ENCODE results near the gene SETD5. TPM values are rescaled to one million over a fixed set of nuclear protein-coding genes. Genes with fewer than 3 reads are reported as not detected.

Gene SETD5
- total and polyA plus RNA-seq, 2 of the 4 experiments (the other 2 are of a cell fraction), result 42.7 to 62.9 TPM

DNA sequence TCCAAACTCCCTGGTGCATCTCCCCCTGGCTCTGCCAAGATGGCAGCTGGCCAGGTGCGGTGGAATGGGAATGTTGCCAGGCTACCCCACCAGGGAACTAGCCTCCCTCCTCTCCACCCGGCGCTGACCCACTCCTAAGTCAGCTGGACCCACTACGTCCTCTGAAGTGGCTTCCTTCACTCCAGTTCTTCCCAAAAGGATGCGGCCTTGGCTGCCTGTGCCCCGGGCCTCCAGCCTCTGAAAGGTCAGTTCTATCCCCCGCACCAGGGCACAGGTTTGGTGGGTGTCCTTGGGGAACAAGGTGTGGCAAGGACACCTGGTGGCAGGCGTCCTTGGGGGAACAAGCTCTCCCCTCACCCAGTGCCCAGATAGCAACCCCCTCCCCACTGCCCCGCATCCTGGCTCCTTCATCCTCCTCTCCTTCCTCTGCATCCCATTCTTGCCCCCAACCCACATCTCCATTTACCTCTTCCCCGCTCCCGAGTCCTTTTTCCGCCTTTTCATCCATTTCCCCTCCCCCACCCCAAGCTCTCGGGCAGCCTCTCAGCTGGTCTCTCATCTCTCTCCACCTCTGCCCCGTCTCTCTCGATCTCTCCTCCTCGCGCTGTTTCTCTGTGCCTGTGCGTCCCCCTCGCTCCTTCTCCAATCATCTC, 102.2 kb downstream of the SETD5 start:
- POLR2A ChIA-PET (ENCODE audit: unreplicated experiment), result no interaction called here
- in situ Hi-C loops (cut with MboI; ENCODE audit: low sequenced_read_pairs), result no loop called here
- H2AK9ac ChIP-seq (replicated peaks; ENCODE audit: low read depth, low read length, poor library complexity), result no peak overlapping the region
- intact Hi-C loops (cut with micrococcal nuclease), result no loop called here
- H3K56ac ChIP-seq (ENCODE audit: extremely low read depth, insufficient read depth, low read length), result no peak overlapping the region
- H3K9me1 ChIP-seq (ENCODE audit: insufficient read depth, low read length), result peaks cover 6% of the 10 kb centered on the region; the same call in 1 of the 2 replicates
- no peak overlapping the region for H4K91ac ChIP-seq (ENCODE audit: insufficient read depth, low read depth, low read length)
- CTCF ChIA-PET, result interaction anchor here (0.6 kb wide), 1 partner anchor 100 kb away, joined by 4 read pairs; no protein-coding TSS in a partner anchor
- H3K9ac ChIP-seq (ENCODE audit: low read depth, low read length), result no peak overlapping the region
- H3K4me2 ChIP-seq (ENCODE audit: low read depth, low read length), result peak overlapping the region; percentile 48; the same call in 1 of the 2 replicates
- no peaks in the 10 kb centered on the region for H3K36me3 ChIP-seq (ENCODE audit: control insufficient read depth, insufficient read depth, low read length)
- dilution Hi-C loops (cut with HindIII; ENCODE audit: low sequenced_read_pairs, unreplicated experiment), result no loop called here
- H3K18ac ChIP-seq (ENCODE audit: low read depth, low read length), result no peak overlapping the region
- no peaks in the 10 kb centered on the region for H3K9me3 ChIP-seq (ENCODE audit: control insufficient read depth, insufficient read depth, low read length)
- 8% methylated on average over 9 of the region's 19 CpGs; no CpG with 5 or more reads in 1 of the 2 experiments for WGBS, 2 experiments (ENCODE audit: extremely low coverage in 2 of 2, insufficient read length in 1 of 2)
- H3K4me3 ChIP-seq (ENCODE audit: insufficient read depth, low read depth, low read length), result no peak overlapping the region
- no peak overlapping the region for H4K8ac ChIP-seq (ENCODE audit: low read depth in 2 of 2, low read length in 2 of 2)
- H2BK5ac ChIP-seq (ENCODE audit: low read depth, low read length, poor library complexity, severe bottlenecking), result no peak overlapping the region
- peaks cover 3% of the 10 kb centered on the region; the same call in 1 of the 2 replicates for H4K20me1 ChIP-seq (ENCODE audit: insufficient read depth, low read length)
- no peak overlapping the region; the same call in 1 of the 2 replicates for H3K23ac ChIP-seq (ENCODE audit: low read depth, low read length)
- peaks cover 5% of the 10 kb centered on the region for H3K4me1 ChIP-seq (ENCODE audit: control insufficient read depth, insufficient read depth, low read length)
- H3K79me1 ChIP-seq (ENCODE audit: low read depth in 1 of 2, low read length in 2 of 2), result no peaks in the 10 kb centered on the region
- H2AK5ac ChIP-seq (ENCODE audit: low read depth, low read length), result no peak overlapping the region
- H2AFZ ChIP-seq (replicated peaks; ENCODE audit: low read length, poor library complexity), result peak overlapping the region; percentile 76
- H3K4ac ChIP-seq (ENCODE audit: low read depth, low read length), result no peak overlapping the region
- no TSS peak for BruUV-seq (replicated peaks)
- no peak overlapping the region for H2BK20ac ChIP-seq (ENCODE audit: low read depth, low read length)
- DNase-seq, result no peak
- peaks cover 3% of the 10 kb centered on the region; the same call in 1 of the 2 replicates for H3K27me3 ChIP-seq (ENCODE audit: control insufficient read depth, insufficient read depth, low read length)
- no peak overlapping the region for H3K14ac ChIP-seq (replicated peaks; ENCODE audit: low read depth, low read length)
- no peak overlapping the region for H4K5ac ChIP-seq (ENCODE audit: low read depth, low read length)
- H2BK15ac ChIP-seq (ENCODE audit: low read depth, low read length), result no peak overlapping the region
- ATAC-seq (ENCODE audit: low read depth), result 0 out of 2 replicates have a peak, but pooled peaks have one; percentile 3
- no peak overlapping the region for H2BK120ac ChIP-seq (ENCODE audit: low read depth, low read length)
- H3K27ac ChIP-seq (ENCODE audit: insufficient read depth, low read length), result no peak overlapping the region
- no peak for TF ChIP-seq MAFK (IDR thresholded peaks at IDR 0.05; ENCODE audit: low read depth, low read length)
- no peak for TF ChIP-seq BHLHE40 (IDR thresholded peaks at IDR 0.05; ENCODE audit: low read depth, low read length)
- TF ChIP-seq NFE2L2 (IDR thresholded peaks at IDR 0.05; ENCODE audit: low read depth, low read length), result no peak
- TF ChIP-seq CEBPB (IDR thresholded peaks at IDR 0.05; ENCODE audit: low read depth, low read length), result no peak
- TF ChIP-seq MXI1 (IDR thresholded peaks at IDR 0.05; ENCODE audit: borderline replicate concordance, low read depth, low read length), result no peak
- TF ChIP-seq, protein P1, sequence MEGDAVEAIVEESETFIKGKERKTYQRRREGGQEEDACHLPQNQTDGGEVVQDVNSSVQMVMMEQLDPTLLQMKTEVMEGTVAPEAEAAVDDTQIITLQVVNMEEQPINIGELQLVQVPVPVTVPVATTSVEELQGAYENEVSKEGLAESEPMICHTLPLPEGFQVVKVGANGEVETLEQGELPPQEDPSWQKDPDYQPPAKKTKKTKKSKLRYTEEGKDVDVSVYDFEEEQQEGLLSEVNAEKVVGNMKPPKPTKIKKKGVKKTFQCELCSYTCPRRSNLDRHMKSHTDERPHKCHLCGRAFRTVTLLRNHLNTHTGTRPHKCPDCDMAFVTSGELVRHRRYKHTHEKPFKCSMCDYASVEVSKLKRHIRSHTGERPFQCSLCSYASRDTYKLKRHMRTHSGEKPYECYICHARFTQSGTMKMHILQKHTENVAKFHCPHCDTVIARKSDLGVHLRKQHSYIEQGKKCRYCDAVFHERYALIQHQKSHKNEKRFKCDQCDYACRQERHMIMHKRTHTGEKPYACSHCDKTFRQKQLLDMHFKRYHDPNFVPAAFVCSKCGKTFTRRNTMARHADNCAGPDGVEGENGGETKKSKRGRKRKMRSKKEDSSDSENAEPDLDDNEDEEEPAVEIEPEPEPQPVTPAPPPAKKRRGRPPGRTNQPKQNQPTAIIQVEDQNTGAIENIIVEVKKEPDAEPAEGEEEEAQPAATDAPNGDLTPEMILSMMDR (conservative IDR thresholded peaks at IDR 0.05; ENCODE audit: low read depth, low read length), result no peak
- TF ChIP-seq RFX5 (IDR thresholded peaks at IDR 0.05; ENCODE audit: low read depth, low read length), result no peak
- TF ChIP-seq CHD1 (IDR thresholded peaks at IDR 0.05; ENCODE audit: low read depth, low read length), result no peak
- TF ChIP-seq, protein P2, sequence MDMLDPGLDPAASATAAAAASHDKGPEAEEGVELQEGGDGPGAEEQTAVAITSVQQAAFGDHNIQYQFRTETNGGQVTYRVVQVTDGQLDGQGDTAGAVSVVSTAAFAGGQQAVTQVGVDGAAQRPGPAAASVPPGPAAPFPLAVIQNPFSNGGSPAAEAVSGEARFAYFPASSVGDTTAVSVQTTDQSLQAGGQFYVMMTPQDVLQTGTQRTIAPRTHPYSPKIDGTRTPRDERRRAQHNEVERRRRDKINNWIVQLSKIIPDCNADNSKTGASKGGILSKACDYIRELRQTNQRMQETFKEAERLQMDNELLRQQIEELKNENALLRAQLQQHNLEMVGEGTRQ (IDR thresholded peaks at IDR 0.05; ENCODE audit: low read depth, low read length), result no peak
- TF ChIP-seq RCOR1 (IDR thresholded peaks at IDR 0.05; ENCODE audit: insufficient replicate concordance, low read length), result no peak
- TF ChIP-seq FOS (IDR thresholded peaks at IDR 0.05; ENCODE audit: low read depth, low read length), result no peak
- TF ChIP-seq, protein P3, sequence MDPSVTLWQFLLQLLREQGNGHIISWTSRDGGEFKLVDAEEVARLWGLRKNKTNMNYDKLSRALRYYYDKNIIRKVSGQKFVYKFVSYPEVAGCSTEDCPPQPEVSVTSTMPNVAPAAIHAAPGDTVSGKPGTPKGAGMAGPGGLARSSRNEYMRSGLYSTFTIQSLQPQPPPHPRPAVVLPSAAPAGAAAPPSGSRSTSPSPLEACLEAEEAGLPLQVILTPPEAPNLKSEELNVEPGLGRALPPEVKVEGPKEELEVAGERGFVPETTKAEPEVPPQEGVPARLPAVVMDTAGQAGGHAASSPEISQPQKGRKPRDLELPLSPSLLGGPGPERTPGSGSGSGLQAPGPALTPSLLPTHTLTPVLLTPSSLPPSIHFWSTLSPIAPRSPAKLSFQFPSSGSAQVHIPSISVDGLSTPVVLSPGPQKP (IDR thresholded peaks at IDR 0.05; ENCODE audit: borderline replicate concordance, low read depth, low read length), result no peak
- no peak for TF ChIP-seq MAZ (IDR thresholded peaks at IDR 0.05; ENCODE audit: borderline replicate concordance, low read depth, low read length)
- no peak for TF ChIP-seq RAD21 (IDR thresholded peaks at IDR 0.05; ENCODE audit: low read length)
- no peak for TF ChIP-seq SMC3 (IDR thresholded peaks at IDR 0.05; ENCODE audit: low read depth, low read length)

All from IMR-90 (cell line).